CD14-positive monocyte (primary cell): ENCODE data around the gene OR51E2. TPM values are rescaled to one million over a fixed set of nuclear protein-coding genes. Genes with fewer than 3 reads are reported as not detected.

Experiments used
- DNase-seq, 3 donors: peaks; one replicate each; pipeline ENCODE4 v3.0.0-alpha.2; 2011 to 2022
- H2AFZ ChIP-seq: 2 replicates; pipeline ENCODE4 v1.6.0; 2012; ENCODE audit warnings: mild to moderate bottlenecking, low read depth, low read length, inconsistent platforms; ENCODE audit not compliant: insufficient read depth, poor library complexity, severe bottlenecking
- H3K27ac ChIP-seq, 2 donors: 1 replicate in 1 of 2; 2 replicates in 1 of 2; pipeline ENCODE4 v1.5.1; 2012 to 2013; ENCODE audit warnings: low read length in 2 of 2, control low read depth in 1 of 2, inconsistent platforms in 1 of 2, low read depth in 1 of 2, mild to moderate bottlenecking in 1 of 2
- H3K27me3 ChIP-seq, 2 donors: one replicate each; pipeline versions ENCODE4 v1.6.0 to v1.6.1; 2011 to 2013; ENCODE audit warnings: low read length in 2 of 2; ENCODE audit not compliant: control insufficient read depth in 2 of 2, insufficient read depth in 2 of 2
- H3K36me3 ChIP-seq, 2 donors: replicated peaks in 1 of 2; 1 replicate in 1 of 2; 2 replicates in 1 of 2; pipeline versions ENCODE4 v1.5.1 to v1.6.1; 2012 to 2013; ENCODE audit warnings: low read length in 2 of 2, control low read depth in 1 of 2, inconsistent platforms in 1 of 2, mild to moderate bottlenecking in 1 of 2; ENCODE audit not compliant: insufficient read depth in 2 of 2, control insufficient read depth in 1 of 2
- H3K4me1 ChIP-seq, 2 donors: 1 replicate in 1 of 2; 2 replicates in 1 of 2; pipeline versions ENCODE4 v1.5.1 to v1.6.1; 2012 to 2013; ENCODE audit warnings: low read length in 2 of 2, control low read depth in 1 of 2, inconsistent platforms in 1 of 2, mild to moderate bottlenecking in 1 of 2, moderate library complexity in 1 of 2; ENCODE audit not compliant: insufficient read depth in 2 of 2, control insufficient read depth in 1 of 2
- H3K4me2 ChIP-seq: replicated peaks from 2 replicates; pipeline ENCODE3; 2012; ENCODE audit warnings: low read length, moderate library complexity, mild to moderate bottlenecking; ENCODE audit not compliant: poor library complexity, severe bottlenecking; ENCODE audit errors: extremely low read depth
- H3K4me3 ChIP-seq, 3 experiments: fragments of 200-600 bp in 1 of 3; sonication (generic) in 1 of 3; replicated peaks in 1 of 3; 1 replicate in 2 of 3; 2 replicates in 1 of 3; pipeline ENCODE4 v1.5.1; 2011 to 2013; ENCODE audit warnings: low read length in 3 of 3, mild to moderate bottlenecking in 3 of 3, control low read depth in 2 of 3, low read depth in 2 of 3, inconsistent platforms in 1 of 3, moderate library complexity in 1 of 3
- H3K79me2 ChIP-seq: 2 replicates; pipeline ENCODE4 v1.6.0; 2012; ENCODE audit warnings: mild to moderate bottlenecking, control low read depth, inconsistent platforms, low read length, moderate library complexity; ENCODE audit not compliant: insufficient read depth
- H3K9ac ChIP-seq: 2 replicates; pipeline ENCODE4 v1.6.0; 2017; ENCODE audit warnings: low read length, mild to moderate bottlenecking; ENCODE audit not compliant: insufficient read depth, poor library complexity, severe bottlenecking
- H3K9me3 ChIP-seq, 2 donors: replicated peaks in 1 of 2; 1 replicate in 1 of 2; 2 replicates in 1 of 2; pipeline versions ENCODE4 v1.5.1 to v1.6.1; 2012 to 2013; ENCODE audit warnings: low read length in 2 of 2, control low read depth in 1 of 2; ENCODE audit not compliant: control insufficient read depth in 1 of 2, insufficient read depth in 1 of 2
- H4K20me1 ChIP-seq: 2 replicates; pipeline ENCODE4 v1.6.0; 2012; ENCODE audit warnings: mild to moderate bottlenecking, low read length, control low read depth, moderate library complexity; ENCODE audit not compliant: insufficient read depth
- H3K27ac Mint-ChIP-seq, 7 donors: one replicate each; pipeline ENCODE4 v1.8.0; 2020; ENCODE audit warnings: mild to moderate bottlenecking in 7 of 7, mixed read lengths in 7 of 7, moderate library complexity in 6 of 7, inconsistent platforms in 2 of 7
- H3K27me3 Mint-ChIP-seq, 3 donors: one replicate each; pipeline ENCODE4 v1.8.0; 2021 to 2022; ENCODE audit warnings: low read depth in 3 of 3, mild to moderate bottlenecking in 3 of 3, mixed read lengths in 3 of 3, moderate library complexity in 3 of 3, inconsistent platforms in 1 of 3
- H3K36me3 Mint-ChIP-seq, 2 donors: one replicate each; pipeline ENCODE4 v1.8.0; 2020; ENCODE audit warnings: mixed read lengths in 2 of 2, inconsistent platforms in 1 of 2, mild to moderate bottlenecking in 1 of 2
- H3K4me1 Mint-ChIP-seq: one replicate; pipeline ENCODE4 v1.8.0; 2020; ENCODE audit warnings: mild to moderate bottlenecking, mixed read lengths
- H3K4me3 Mint-ChIP-seq, 2 donors: one replicate each; pipeline ENCODE4 v1.8.0; 2020; ENCODE audit warnings: mild to moderate bottlenecking in 2 of 2, mixed read lengths in 2 of 2, moderate library complexity in 1 of 2
- H3K9me3 Mint-ChIP-seq, 7 donors: one replicate each; pipeline ENCODE4 v1.8.0; 2020 to 2022; ENCODE audit warnings: mixed read lengths in 7 of 7, mild to moderate bottlenecking in 6 of 7, moderate library complexity in 6 of 7, inconsistent platforms in 2 of 7
- CTCF ChIP-seq: fragments of 200-600 bp; IDR thresholded peaks from one replicate; pipeline ENCODE4 v1.8.0; 2022; ENCODE audit warnings: antibody characterized with exemption, mild to moderate bottlenecking
- whole genome bisulfite sequencing: methylation state at CpG from one replicate; pipeline ENCODE4 v1.1.5; 2013; ENCODE audit warnings: missing lambda C conversion rate; ENCODE audit not compliant: insufficient coverage; 5-methylcytosine and 5-hydroxymethylcytosine counted together
- intact Hi-C, 2 donors: fragments of 100-400 bp; cut with micrococcal nuclease; formaldehyde crosslinking; loops; one replicate each; pipeline versions ENCODE4 v1.15.0 to v1.15.1; 2023
- polyA plus RNA-seq, 3 donors: library from polyadenylated mRNA; depleted of rRNA in 1 of 3; unstranded in 2 of 3; stranded (reverse) in 1 of 3; fragments of 300-500 nt in 2 of 3; fragments of >200 nt in 1 of 3; fragmentation: Illumina TruSeq in 2 of 3; gene quantifications; 1 replicate in 2 of 3; 2 replicates in 1 of 3; pipeline ENCODE4 v1.2.3, GENCODE V29; 2012 to 2021

The OR51E2 gene
- polyA plus RNA-seq, 3 donors: not detected

GRCh38 chr11:4641501-4641900 lies 56.2 kb downstream of the OR51E2 start:
- Histone ChIP-seq H3K36me3 (no peaks in the 10 kb centered on the region), H3K27ac (no peak overlapping the region), H2AFZ (no peak overlapping the region), H3K4me2 (no peak overlapping the region), H3K79me2 (no peaks in the 10 kb centered on the region), H3K27me3 (no peaks in the 10 kb centered on the region), H3K4me1 (no peaks in the 10 kb centered on the region), H3K4me3 (no peak overlapping the region), H3K9me3 (no peaks in the 10 kb centered on the region), H3K9ac (no peak overlapping the region), H4K20me1 (no peaks in the 10 kb centered on the region)
- H3K27ac Mint-ChIP-seq: no peak overlapping the region
- no peaks in the 10 kb centered on the region for H3K36me3 Mint-ChIP-seq
- no peak for DNase-seq
- TF ChIP-seq CTCF: no peak
- H3K9me3 Mint-ChIP-seq: no peaks in the 10 kb centered on the region
- WGBS: 90% methylated on average over 7 of the region's 7 CpGs
- no peaks in the 10 kb centered on the region for H3K4me1 Mint-ChIP-seq
- intact Hi-C loops: no loop called here
- H3K27me3 Mint-ChIP-seq: peaks cover 0 to 3% (median 2%) of the 10 kb centered on the region in 3 donors
- H3K4me3 Mint-ChIP-seq: no peak overlapping the region

- Histone ChIP-seq H3K9ac (no peak overlapping the region), H3K36me3 (no peaks in the 10 kb centered on the region), H3K79me2 (no peaks in the 10 kb centered on the region), H3K4me2 (no peak overlapping the region), H3K9me3 (no peaks in the 10 kb centered on the region), H2AFZ (no peak overlapping the region), H3K27ac (no peak overlapping the region), H3K4me1 (no peaks in the 10 kb centered on the region), H3K27me3 (peaks cover 0 to 2% of the 10 kb centered on the region in 2 donors), H3K4me3 (no peak overlapping the region), H4K20me1 (no peaks in the 10 kb centered on the region)
- H3K9me3 Mint-ChIP-seq: no peaks in the 10 kb centered on the region
- no peaks in the 10 kb centered on the region for H3K36me3 Mint-ChIP-seq
- H3K27me3 Mint-ChIP-seq: peaks cover 0 to 3% (median 0%) of the 10 kb centered on the region in 3 donors
- no peaks in the 10 kb centered on the region for H3K4me1 Mint-ChIP-seq
- no peak overlapping the region for H3K4me3 Mint-ChIP-seq
- TF ChIP-seq CTCF: no peak
- 96% methylated on average over 4 of the region's 6 CpGs for WGBS
- no peak overlapping the region for H3K27ac Mint-ChIP-seq
- intact Hi-C loops: loop anchor here in 1 of 2 donors (10.0 kb wide), 1 partner anchor 455 kb away; no protein-coding TSS in a partner anchor
- DNase-seq: no peak
Observed at GRCh38 chr11:4639931-4640330, 57.7 kb downstream of the OR51E2 start.
